NCI-H1436 (cell line): ENCODE results near the gene STIM1.
"Not testable (repeated sequence)": the region's sequence is repeated elsewhere in the genome, so short reads cannot be mapped to it uniquely, and the experiment has no call there.

Source experiments
- DNase-seq: peaks from one replicate; lab custom pipeline; 2025; lab: John Stamatoyannopoulos, UW

STIM1 gene

GRCh38 chr11:4027746-4028145 lies 172.3 kb downstream of the STIM1 start:
- no peak for DNase-seq

GRCh38 chr11:4030197-4030596 lies 174.7 kb downstream of the STIM1 start:
- no peak for DNase-seq

GRCh38 chr11:4032097-4032496 lies 176.6 kb downstream of the STIM1 start:
- no peak for DNase-seq

GRCh38 chr11:4035985-4036384 lies 180.5 kb downstream of the STIM1 start:
- no peak for DNase-seq

GRCh38 chr11:4039011-4039410 lies 183.5 kb downstream of the STIM1 start:
- DNase-seq, result no peak

- no peak for DNase-seq
These were observed 185.0 kb downstream of the STIM1 start for GRCh38 chr11:4040461-4040860.

GRCh38 chr11:4041731-4042391 lies 186.4 kb downstream of the STIM1 start:
- DNase-seq, result no peak

GRCh38 chr11:4044976-4045646 lies 189.6 kb downstream of the STIM1 start:
- no peak for DNase-seq

- DNase-seq, result no peak
These were observed 192.9 kb downstream of the STIM1 start for GRCh38 chr11:4048340-4048739.

GRCh38 chr11:4049006-4049405 lies 193.5 kb downstream of the STIM1 start:
- DNase-seq, result no peak

GRCh38 chr11:4050138-4050537 lies 194.7 kb downstream of the STIM1 start:
- no peak for DNase-seq

GRCh38 chr11:4053200-4053599 lies 197.7 kb downstream of the STIM1 start:
- DNase-seq, result not testable (repeated sequence)

GRCh38 chr11:4054643-4055042 lies 199.2 kb downstream of the STIM1 start:
- DNase-seq, result no peak

- no peak for DNase-seq
These were observed 204.0 kb downstream of the STIM1 start for GRCh38 chr11:4059424-4059823.

- DNase-seq, result no peak
These were observed 204.9 kb downstream of the STIM1 start for GRCh38 chr11:4060182-4060923.

GRCh38 chr11:4061700-4062099 lies 206.2 kb downstream of the STIM1 start:
- no peak for DNase-seq

- no peak for DNase-seq
These were observed 207.9 kb downstream of the STIM1 start for GRCh38 chr11:4063348-4063747.

GRCh38 chr11:4064278-4064955 lies 209.0 kb downstream of the STIM1 start:
- no peak for DNase-seq

- DNase-seq, result no peak
These were observed 209.6 kb downstream of the STIM1 start for GRCh38 chr11:4065086-4065485.

GRCh38 chr11:4065601-4066377 lies 210.3 kb downstream of the STIM1 start:
- DNase-seq, result no peak

- no peak for DNase-seq
These were observed 211.4 kb downstream of the STIM1 start for GRCh38 chr11:4066910-4067309.

GRCh38 chr11:4068962-4069361 lies 213.5 kb downstream of the STIM1 start:
- no peak for DNase-seq
